D721Med (cell line): Measurements from ENCODE around the gene TNFRSF13B.

Experiments
- DNase-seq: peaks from one replicate; pipeline ENCODE4 v3.0.0; 2011; ENCODE audit warnings: low spot score; ENCODE audit not compliant: insufficient read length
- FAIRE-seq: peaks from 2 replicates; lab custom pipeline; 2011; peaks lifted over from hg19 to GRCh38; lab: Jason Lieb, UNC
- CTCF ChIP-seq: IDR thresholded peaks from 2 replicates; pipeline ENCODE4 v1.5.1; 2012; ENCODE audit warnings: mild to moderate bottlenecking, control low read depth; ENCODE audit not compliant: insufficient read depth; ENCODE audit errors: missing control alignments

The TNFRSF13B gene

GRCh38 chr17:16889088-16889465 is 82.8 kb downstream of the TNFRSF13B start:
- DNase-seq (no peak), FAIRE-seq (no peak)
- no peak for TF ChIP-seq CTCF
